Mesenteric fat pad (tissue), 1 donor: Measurements from ENCODE around the gene SLIT3. TPM values are rescaled to one million over a fixed set of nuclear protein-coding genes. Genes with fewer than 3 reads are reported as not detected.
"Not testable (repeated sequence)": the region's sequence is repeated elsewhere in the genome, so short reads cannot be mapped to it uniquely, and the experiment has no call there.

ENCODE experiments used
- DNase-seq: peaks from one replicate; pipeline ENCODE4 v3.0.0-alpha.2; 2020; ENCODE audit warnings: low spot score
- total RNA-seq: library from RNA; stranded (reverse); fragmentation: NEBNext Ultra II Directional; extraction: Animal tissue kit (Norgen Biotek cat#: 25700); gene quantifications from one replicate; pipeline ENCODE4 v1.2.1, GENCODE V29; 2021
- donor health status: DM: yes; HTN: yes; CAD: no.

Gene SLIT3
- total RNA-seq, 1 donor from 2014 or later, result 83.6 TPM

DNA sequence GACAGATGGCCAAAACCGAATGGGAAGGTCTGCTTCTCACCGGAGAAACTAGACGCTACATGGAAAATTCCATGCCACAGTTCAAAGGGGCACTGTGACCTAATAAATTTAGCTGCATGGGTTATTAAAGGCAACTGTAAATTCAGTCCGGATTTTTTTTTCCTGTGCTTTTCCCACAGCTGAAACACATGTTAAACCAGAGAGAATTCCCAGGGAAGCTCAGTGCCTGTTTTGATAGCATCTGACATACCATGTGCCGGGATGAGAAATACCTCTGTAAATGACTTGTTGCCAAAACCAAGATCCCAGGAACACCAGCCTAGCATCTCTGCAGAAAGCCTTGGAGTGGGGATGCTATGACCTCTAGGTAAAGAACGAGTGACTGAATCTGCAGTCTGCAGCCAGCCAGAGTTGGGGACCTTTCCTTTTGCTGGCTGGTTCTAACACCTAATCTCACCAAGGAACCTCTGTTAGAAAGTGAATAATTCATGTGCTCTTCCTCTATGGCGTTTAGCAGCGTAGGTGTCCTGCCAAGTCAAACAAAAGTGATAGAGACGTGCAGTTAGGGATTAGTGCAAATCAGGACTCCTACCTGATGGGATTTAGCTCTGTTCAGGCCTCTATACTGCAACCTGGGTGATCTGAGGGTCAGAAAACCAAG lies 77.9 kb downstream of the SLIT3 start:
- no peak for DNase-seq

DNA sequence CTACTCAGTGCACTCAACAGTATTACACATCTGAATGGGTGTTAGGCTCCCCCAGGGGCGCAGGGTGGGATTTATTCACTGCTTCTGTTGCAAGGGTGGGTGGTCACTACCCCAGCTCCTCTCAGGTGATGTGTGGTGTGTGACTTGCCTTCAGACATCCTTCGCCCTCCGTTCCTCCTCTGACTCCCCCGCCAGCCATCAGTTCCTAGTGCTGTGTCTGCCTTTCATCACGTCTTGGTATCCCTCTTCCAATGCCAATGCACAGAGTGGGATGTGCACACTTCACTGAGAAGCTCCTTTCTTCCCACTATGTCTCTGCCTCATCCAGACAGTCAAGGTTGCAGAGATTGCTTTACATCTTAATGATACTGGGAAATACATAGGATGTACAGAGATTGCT lies 79.4 kb downstream of the SLIT3 start:
- no peak for DNase-seq

DNA sequence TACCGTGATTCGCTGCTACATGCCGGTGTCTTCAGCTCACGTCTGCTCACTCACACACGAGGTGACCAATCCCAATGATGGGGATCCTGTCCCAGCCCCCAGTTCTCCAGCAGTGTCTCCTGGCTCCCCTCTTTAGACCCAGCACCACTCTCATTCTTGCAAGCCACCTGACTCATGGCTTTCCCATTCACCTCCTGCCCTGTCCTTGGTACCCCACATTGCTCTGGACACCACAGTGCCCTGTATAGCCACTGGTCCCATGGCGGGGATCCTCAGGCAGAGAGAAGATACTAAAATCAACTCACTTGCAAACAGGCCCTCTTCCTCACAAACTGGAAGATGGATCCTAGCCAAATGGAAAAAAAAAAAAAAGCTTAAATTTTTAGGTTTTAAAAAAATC lies 81.0 kb downstream of the SLIT3 start:
- no peak for DNase-seq

- no peak for DNase-seq
Measured at GRCh38 chr5:169219351-169219750, 81.6 kb downstream of the SLIT3 start.

GRCh38 chr5:169218861-169219260 lies 82.1 kb downstream of the SLIT3 start:
- DNase-seq, result no peak

GRCh38 chr5:169218176-169218575 lies 82.8 kb downstream of the SLIT3 start:
- no peak for DNase-seq

DNA sequence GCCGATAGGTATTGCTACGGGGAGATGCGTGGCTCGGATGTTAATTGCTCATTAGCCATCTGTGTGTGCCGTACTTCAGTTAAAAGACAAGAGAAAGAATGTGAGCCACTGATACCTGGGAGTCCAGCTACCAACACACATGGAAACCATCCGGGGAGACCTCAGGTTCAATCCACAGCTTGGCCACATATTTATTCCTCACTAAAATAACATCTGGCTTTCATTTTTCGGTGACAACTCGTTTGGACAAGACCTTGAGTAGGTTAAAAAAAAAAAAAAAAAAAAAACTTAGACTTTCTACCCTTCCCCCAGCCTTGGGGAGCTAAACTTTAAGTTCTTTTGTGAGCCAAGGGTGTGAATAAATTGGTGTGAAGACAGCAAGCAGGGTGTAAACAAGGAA lies 84.1 kb downstream of the SLIT3 start:
- no peak for DNase-seq

- no peak for DNase-seq
Measured at GRCh38 chr5:169213479-169213878, 87.5 kb downstream of the SLIT3 start.

- DNase-seq, result not testable (repeated sequence)
Measured at GRCh38 chr5:169211761-169212160, 89.2 kb downstream of the SLIT3 start.

- DNase-seq, result no peak
Measured at GRCh38 chr5:169204788-169205400, 96.0 kb downstream of the SLIT3 start.

DNA sequence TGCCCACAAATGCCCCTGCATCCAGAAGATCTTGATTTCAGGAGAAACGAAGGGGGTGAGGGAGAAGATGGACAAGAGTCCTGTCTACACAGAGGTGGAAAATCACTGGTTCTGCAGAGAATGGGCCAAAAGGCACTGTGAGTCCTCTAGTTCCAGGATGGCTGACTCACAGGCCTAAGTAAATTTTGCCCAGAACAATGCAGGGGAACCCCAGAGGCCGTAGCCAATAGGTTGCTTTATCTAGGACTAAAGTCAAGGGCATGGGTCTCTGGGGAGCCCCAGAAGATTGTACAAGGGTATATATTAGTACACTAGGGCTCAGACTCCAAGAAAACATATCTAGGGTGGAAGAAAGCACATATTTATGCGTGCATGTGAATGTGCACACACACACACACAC lies 98.0 kb downstream of the SLIT3 start:
- DNase-seq, result no peak

DNA sequence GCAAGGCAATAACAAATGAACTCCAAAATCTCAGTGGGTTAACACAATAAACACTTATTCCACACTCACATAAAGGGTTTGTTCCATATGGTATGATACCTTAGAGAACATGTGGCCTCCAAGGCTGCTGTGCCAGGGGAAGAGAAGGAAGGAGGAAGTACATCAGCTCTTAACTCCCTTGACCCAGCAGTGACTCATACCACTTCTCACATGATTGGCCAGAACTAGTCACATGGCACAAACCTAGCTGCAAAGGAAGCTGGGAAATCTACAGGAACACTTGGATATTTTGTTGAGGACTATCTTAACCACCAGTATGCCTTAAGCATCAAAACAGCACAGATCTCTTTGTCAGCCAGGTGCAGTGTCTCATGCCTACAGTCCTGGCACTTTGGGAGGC lies 99.3 kb downstream of the SLIT3 start:
- no peak for DNase-seq

DNA sequence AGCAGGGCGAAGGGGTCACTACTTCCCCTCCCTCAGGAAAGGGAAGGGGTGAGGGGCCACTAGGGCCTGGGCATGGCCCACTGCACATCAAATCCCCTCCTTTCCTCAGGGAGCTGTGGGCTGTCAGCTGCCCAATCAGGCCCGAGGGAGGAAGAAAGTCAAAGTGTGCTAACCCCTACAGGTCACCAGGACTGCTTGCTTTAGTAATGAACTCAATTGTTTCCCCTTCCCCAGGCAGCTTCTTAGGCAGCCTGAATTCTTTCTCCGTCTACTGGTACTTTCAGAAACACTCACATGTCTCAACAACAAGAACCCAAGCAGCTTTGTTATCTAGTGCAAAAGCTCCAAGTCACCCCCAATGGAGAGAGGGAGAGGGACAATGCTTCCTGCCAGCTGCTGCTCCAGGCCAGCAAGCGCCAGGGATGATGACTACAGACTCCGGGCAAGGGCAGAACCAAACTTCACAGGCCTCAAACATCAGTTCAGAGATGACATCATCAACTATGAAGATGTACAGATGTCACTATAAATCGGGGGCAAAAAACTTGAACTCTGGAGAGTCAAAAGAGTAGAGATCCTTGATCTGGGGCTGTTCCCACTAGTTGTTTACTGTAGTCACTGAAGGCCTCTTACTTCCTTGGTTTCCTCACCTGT lies 100.7 kb downstream of the SLIT3 start:
- DNase-seq, result no peak

DNA sequence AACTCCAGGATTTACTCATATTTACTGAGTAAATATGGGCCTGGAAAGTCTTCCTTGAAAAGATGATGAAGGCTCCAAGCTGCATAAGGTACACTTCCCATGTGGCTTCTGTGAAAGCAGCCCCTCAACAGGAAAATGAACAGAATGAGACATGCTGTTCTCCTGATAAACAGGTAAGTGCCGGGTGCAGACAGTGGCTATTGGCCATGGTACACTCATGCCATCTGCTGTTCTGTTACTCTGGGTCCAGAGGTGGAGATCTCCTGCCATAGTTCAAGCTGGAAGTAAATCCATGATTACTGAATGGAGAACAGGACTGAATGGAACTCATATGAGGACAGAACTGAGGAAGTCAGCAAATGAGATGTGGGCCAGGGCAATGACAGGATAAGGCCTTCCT lies 103.6 kb downstream of the SLIT3 start:
- DNase-seq, result no peak

- DNase-seq, result no peak
Measured at GRCh38 chr5:169196059-169196458, 104.9 kb downstream of the SLIT3 start.

DNA sequence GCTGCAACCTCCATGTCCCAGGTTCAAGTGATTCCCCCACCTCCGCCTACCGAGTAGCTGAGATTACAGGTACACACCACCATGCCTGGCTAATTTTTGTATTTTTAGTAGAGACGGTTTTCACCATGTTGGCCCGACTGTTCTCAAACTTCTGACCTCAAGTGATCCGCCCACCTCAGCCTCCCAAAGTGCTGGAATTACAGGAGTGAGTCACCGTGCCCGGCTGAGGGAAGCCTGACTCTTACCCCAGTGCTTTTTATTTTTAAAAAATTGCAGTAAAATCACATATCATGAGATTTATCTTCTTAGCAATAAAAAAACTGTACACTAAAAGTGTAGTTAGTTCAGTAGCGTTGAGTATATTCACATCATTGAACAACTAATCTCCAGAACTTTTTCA lies 105.3 kb downstream of the SLIT3 start:
- DNase-seq, result no peak

- DNase-seq, result no peak
Measured at GRCh38 chr5:169192536-169192935, 108.4 kb downstream of the SLIT3 start.

GRCh38 chr5:169190849-169191248 lies 110.1 kb downstream of the SLIT3 start:
- no peak for DNase-seq

- DNase-seq, result no peak
Measured at GRCh38 chr5:169185626-169186025, 115.3 kb downstream of the SLIT3 start.

- DNase-seq, result no peak
Measured at GRCh38 chr5:169183576-169183975, 117.4 kb downstream of the SLIT3 start.

DNA sequence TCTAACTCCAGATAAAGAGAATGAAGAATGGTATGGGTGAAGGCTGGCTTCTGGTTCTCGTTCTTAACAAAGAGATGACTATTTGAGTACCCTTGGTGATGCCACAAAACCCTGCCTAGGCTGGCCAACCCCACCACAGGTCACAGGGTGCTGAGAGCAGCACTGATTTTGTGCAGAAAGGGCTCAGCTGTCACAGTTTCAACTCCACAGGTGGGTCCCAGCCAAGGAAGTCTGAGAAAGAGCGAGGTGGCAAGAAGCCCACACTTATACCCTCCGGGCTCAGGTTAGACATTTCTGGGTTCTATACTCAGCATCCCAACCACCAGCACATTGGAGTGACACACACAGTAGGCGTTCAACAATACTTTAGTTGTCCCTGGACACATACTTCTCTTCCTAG lies 118.1 kb downstream of the SLIT3 start:
- DNase-seq, result no peak

GRCh38 chr5:169181814-169182213 lies 119.1 kb downstream of the SLIT3 start:
- no peak for DNase-seq

DNA sequence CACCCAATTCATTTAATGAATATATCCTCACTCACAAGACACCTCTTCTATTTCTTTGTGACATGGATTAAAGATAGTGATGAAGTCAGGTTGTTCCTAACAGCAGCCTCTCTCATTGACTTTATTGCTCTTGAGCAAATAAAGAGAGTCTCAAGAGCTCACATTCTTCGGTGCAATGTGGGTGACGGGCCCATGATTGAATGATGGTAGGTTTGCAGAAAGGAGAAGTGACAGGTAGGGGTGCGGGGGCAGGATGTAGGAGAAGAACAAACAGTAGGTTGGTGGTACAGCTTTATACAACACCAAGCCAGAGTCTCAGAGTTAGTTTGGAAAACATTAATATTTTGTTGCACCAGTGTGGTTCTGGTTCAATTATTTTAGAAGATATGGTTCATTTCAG lies 122.2 kb downstream of the SLIT3 start:
- DNase-seq, result no peak
